Breast epithelium (tissue), 3 donors: ENCODE measurements around the gene HMX3.

ENCODE experiments used
- POLR2A ChIP-seq: fragments of 450-650 bp; IDR thresholded peaks from one replicate; pipeline ENCODE4 v1.6.1; 2016; ENCODE audit warnings: antibody characterized with exemption, mild to moderate bottlenecking, moderate library complexity
- TF ChIP-seq, protein P1 (sequence below), 3 donors: fragments of 450-650 bp; IDR thresholded peaks; one replicate each; pipeline ENCODE4 v1.5.1; 2016 to 2017; ENCODE audit warnings: antibody characterized with exemption in 3 of 3, mild to moderate bottlenecking in 3 of 3, moderate library complexity in 3 of 3

DNA sequence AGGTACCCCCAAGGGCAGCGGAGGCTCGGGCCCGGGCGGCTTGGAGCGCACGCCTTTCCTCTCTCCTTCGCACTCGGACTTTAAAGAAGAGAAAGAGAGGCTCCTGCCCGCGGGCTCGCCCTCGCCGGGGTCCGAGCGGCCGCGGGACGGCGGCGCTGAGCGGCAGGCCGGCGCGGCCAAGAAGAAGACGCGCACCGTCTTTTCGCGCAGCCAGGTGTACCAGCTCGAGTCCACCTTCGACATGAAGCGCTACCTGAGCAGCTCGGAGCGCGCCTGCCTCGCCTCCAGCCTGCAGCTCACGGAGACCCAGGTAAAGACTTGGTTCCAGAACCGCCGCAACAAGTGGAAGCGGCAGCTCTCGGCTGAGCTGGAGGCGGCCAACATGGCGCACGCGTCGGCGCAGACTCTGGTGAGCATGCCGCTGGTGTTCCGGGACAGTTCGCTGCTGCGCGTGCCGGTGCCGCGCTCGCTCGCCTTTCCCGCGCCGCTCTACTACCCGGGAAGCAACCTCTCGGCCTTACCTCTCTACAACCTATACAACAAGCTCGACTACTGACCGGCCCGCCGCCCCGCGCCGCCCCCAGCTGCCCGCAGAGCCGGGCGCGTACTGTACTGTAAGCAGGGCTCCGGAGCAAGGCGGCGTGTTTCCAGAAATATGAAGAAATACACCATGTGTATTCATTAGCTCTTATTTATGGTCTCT is 13.9 kb downstream of the HMX3 start:
- TF ChIP-seq POLR2A: no peak
- TF ChIP-seq, protein P1, sequence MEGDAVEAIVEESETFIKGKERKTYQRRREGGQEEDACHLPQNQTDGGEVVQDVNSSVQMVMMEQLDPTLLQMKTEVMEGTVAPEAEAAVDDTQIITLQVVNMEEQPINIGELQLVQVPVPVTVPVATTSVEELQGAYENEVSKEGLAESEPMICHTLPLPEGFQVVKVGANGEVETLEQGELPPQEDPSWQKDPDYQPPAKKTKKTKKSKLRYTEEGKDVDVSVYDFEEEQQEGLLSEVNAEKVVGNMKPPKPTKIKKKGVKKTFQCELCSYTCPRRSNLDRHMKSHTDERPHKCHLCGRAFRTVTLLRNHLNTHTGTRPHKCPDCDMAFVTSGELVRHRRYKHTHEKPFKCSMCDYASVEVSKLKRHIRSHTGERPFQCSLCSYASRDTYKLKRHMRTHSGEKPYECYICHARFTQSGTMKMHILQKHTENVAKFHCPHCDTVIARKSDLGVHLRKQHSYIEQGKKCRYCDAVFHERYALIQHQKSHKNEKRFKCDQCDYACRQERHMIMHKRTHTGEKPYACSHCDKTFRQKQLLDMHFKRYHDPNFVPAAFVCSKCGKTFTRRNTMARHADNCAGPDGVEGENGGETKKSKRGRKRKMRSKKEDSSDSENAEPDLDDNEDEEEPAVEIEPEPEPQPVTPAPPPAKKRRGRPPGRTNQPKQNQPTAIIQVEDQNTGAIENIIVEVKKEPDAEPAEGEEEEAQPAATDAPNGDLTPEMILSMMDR (IDR thresholded peaks at IDR 0.05): no peak
